ENCODE measurements around the gene COL9A1. TPM values are rescaled to one million over a fixed set of nuclear protein-coding genes. Genes with fewer than 3 reads are reported as not detected.
A peak's percentile ranks its signal among the peaks of the same experiment; 100 is the strongest.

Gene COL9A1
- total RNA-seq (2022): not detected in 2 replicates
- not detected for Bru-seq, nascent RNA
- BruChase-seq, experiment 1, labeled RNA remaining after a 2-hour chase: percentile 1 among the genes with signal in this experiment
- BruChase-seq, experiment 2, labeled RNA remaining after a 6-hour chase: percentile 1 among the genes with signal in this experiment
- long read RNA-seq: 0 reads

GRCh38 chr6:70303034-70303525, at the start of gene COL9A1:
COL9A1 (minus strand) TSS chr6:70303084; CDS start chr6:70302924, 160 bp downstream.
- CTCF ChIA-PET: interaction anchor here (0.6 kb wide), 1 partner anchor 9 kb away, joined by 3 read pairs; no protein-coding TSS in a partner anchor
- no peaks in the 10 kb centered on the region for H3K4me1 Mint-ChIP-seq (ENCODE audit: low read depth, unreplicated experiment)

GRCh38 chr6:70351461-70351860, 48.6 kb upstream of the COL9A1 start:
- no peaks in the 10 kb centered on the region for H3K36me3 ChIP-seq (ENCODE audit: control insufficient read depth, insufficient read depth, low read length)
- CTCF ChIA-PET: no interaction called here

More at GRCh38 chr6:70303034-70303525, at the start of gene COL9A1:
- no peak for DNase-seq
- peaks cover 23% of the 10 kb centered on the region for H3K27me3 Mint-ChIP-seq (ENCODE audit: insufficient read depth, unreplicated experiment)
- TF ChIP-seq CTCF (IDR thresholded peaks at IDR 0.05; ENCODE audit: insufficient read depth in 1 of 2, low read depth in 1 of 2, low read length in 1 of 2, severe bottlenecking in 1 of 2, unreplicated experiment in 1 of 2): no peak
- POLR2A ChIA-PET: no interaction called here
- no peaks in the 10 kb centered on the region for H3K36me3 ChIP-seq (ENCODE audit: control insufficient read depth, insufficient read depth, low read length)
- H3K9me3 ChIP-seq: 0 out of 2 replicates have a peak, but pooled peaks cover 3% of the 10 kb centered on the region
- no peaks in the 10 kb centered on the region for H3K9me3 Mint-ChIP-seq (ENCODE audit: unreplicated experiment)
- intact Hi-C loops (cut with micrococcal nuclease; ENCODE audit: unreplicated experiment): no loop called here
- no peak within 1 kb of the TSS for H3K27ac Mint-ChIP-seq (ENCODE audit: unreplicated experiment)
- H3K36me3 Mint-ChIP-seq (ENCODE audit: insufficient read depth, unreplicated experiment): no peaks in the 10 kb centered on the region
- H3K27me3 ChIP-seq (replicated peaks; ENCODE audit: control insufficient read depth, insufficient read depth, low read length): no peaks in the 10 kb centered on the region
- no peaks in the 10 kb centered on the region for H3K4me1 ChIP-seq
- no peak within 1 kb of the TSS for H3K4me3 ChIP-seq (ENCODE audit: low read depth, low read length)
- BruUV-seq (replicated peaks): no TSS peak
- no peak within 1 kb of the TSS for H3K4me3 Mint-ChIP-seq (ENCODE audit: unreplicated experiment)

GRCh38 chr6:70345619-70346018, 42.7 kb upstream of the COL9A1 start:
- no peaks in the 10 kb centered on the region for H3K4me1 Mint-ChIP-seq (ENCODE audit: low read depth, unreplicated experiment)
- Histone ChIP-seq H3K9me3 (no peaks in the 10 kb centered on the region), H3K27me3 (replicated peaks; ENCODE audit: control insufficient read depth, insufficient read depth, low read length) (no peaks in the 10 kb centered on the region), H3K4me1 (no peaks in the 10 kb centered on the region), H3K4me3 (ENCODE audit: low read depth, low read length) (no peak overlapping the region), H3K36me3 (ENCODE audit: control insufficient read depth, insufficient read depth, low read length) (no peaks in the 10 kb centered on the region)
- H3K27ac Mint-ChIP-seq (ENCODE audit: unreplicated experiment): no peak overlapping the region
- no peak for DNase-seq
- H3K9me3 Mint-ChIP-seq (ENCODE audit: unreplicated experiment): no peaks in the 10 kb centered on the region
- BruUV-seq (replicated peaks): no TSS peak
- intact Hi-C loops (cut with micrococcal nuclease; ENCODE audit: unreplicated experiment): no loop called here
- no peaks in the 10 kb centered on the region for H3K36me3 Mint-ChIP-seq (ENCODE audit: insufficient read depth, unreplicated experiment)
- no peak overlapping the region for H3K4me3 Mint-ChIP-seq (ENCODE audit: unreplicated experiment)
- ChIA-PET POLR2A (no interaction called here), CTCF (no interaction called here)
- TF ChIP-seq CTCF (IDR thresholded peaks at IDR 0.05; ENCODE audit: insufficient read depth in 1 of 2, low read depth in 1 of 2, low read length in 1 of 2, severe bottlenecking in 1 of 2, unreplicated experiment in 1 of 2): no peak
- H3K27me3 Mint-ChIP-seq (ENCODE audit: insufficient read depth, unreplicated experiment): peaks cover 13% of the 10 kb centered on the region

More at GRCh38 chr6:70351461-70351860, 48.6 kb upstream of the COL9A1 start:
- no peak overlapping the region for H3K4me3 ChIP-seq (ENCODE audit: low read depth, low read length)
- no peaks in the 10 kb centered on the region for H3K27me3 ChIP-seq (replicated peaks; ENCODE audit: control insufficient read depth, insufficient read depth, low read length)
- no TSS peak for BruUV-seq (replicated peaks)
- Mint-ChIP-seq H3K4me1 (ENCODE audit: low read depth, unreplicated experiment) (no peaks in the 10 kb centered on the region), H3K27me3 (ENCODE audit: insufficient read depth, unreplicated experiment) (no peaks in the 10 kb centered on the region), H3K27ac (ENCODE audit: unreplicated experiment) (no peak overlapping the region), H3K4me3 (ENCODE audit: unreplicated experiment) (no peak overlapping the region), H3K9me3 (ENCODE audit: unreplicated experiment) (no peaks in the 10 kb centered on the region), H3K36me3 (ENCODE audit: insufficient read depth, unreplicated experiment) (no peaks in the 10 kb centered on the region)
- DNase-seq: no peak
- H3K9me3 ChIP-seq: no peaks in the 10 kb centered on the region
- no peak for TF ChIP-seq CTCF (IDR thresholded peaks at IDR 0.05; ENCODE audit: insufficient read depth in 1 of 2, low read depth in 1 of 2, low read length in 1 of 2, severe bottlenecking in 1 of 2, unreplicated experiment in 1 of 2)
- intact Hi-C loops (cut with micrococcal nuclease; ENCODE audit: unreplicated experiment): no loop called here
- POLR2A ChIA-PET: no interaction called here
- no peaks in the 10 kb centered on the region for H3K4me1 ChIP-seq
